OCI-LY7 (cell line): ENCODE measurements around the gene KDM3B. TPM values are rescaled to one million over a fixed set of nuclear protein-coding genes. Genes with fewer than 3 reads are reported as not detected.
"Not testable (repeated sequence)": the region's sequence is repeated elsewhere in the genome, so short reads cannot be mapped to it uniquely, and the experiment has no call there.

Experiments
- BruUV-seq: library from RNA; stranded (reverse); fragments of 400-500 nt; replicated peaks from 2 replicates; lab custom pipeline; 2021; lab: Mats Ljungman, UMichigan
- CTCF ChIA-PET: fragments of 300-600 bp; sonication (Branson Sonifier 250); formaldehyde crosslinking; loops from one replicate; lab custom pipeline; 2022; ENCODE audit warnings: antibody characterized with exemption; ENCODE audit not compliant: unreplicated experiment; lab: Charles Lee
- POLR2A ChIA-PET: fragments of 300-600 bp; sonication (Branson Sonifier 250); formaldehyde crosslinking; loops from one replicate; lab custom pipeline; 2022; ENCODE audit warnings: antibody characterized with exemption; lab: Charles Lee
- DNase-seq: peaks from one replicate; pipeline ENCODE4 v3.0.0-alpha.2; 2015; ENCODE audit warnings: low spot score
- H2AFZ ChIP-seq: fragments of 200-600 bp; sonication (generic), shearing (Covaris generic); 2 replicates; pipeline ENCODE4 v1.6.1; 2014; ENCODE audit warnings: mild to moderate bottlenecking, antibody characterized with exemption, low read length, moderate library complexity
- H3K27ac ChIP-seq: fragments of 200-600 bp; sonication (generic); 2 replicates; pipeline ENCODE4 v1.5.1; 2014; ENCODE audit warnings: mixed run types, low read depth, mild to moderate bottlenecking, moderate library complexity, low read length, inconsistent platforms; ENCODE audit not compliant: poor library complexity, severe bottlenecking
- H3K36me3 ChIP-seq: fragments of 200-600 bp; sonication (generic); 2 replicates; pipeline ENCODE4 v1.6.1; 2014; ENCODE audit warnings: mild to moderate bottlenecking, antibody characterized with exemption, low read length, moderate library complexity, mixed read lengths; ENCODE audit not compliant: insufficient read depth
- H3K4me1 ChIP-seq: fragments of 200-600 bp; sonication (generic); 2 replicates; pipeline ENCODE4 v1.5.1; 2014; ENCODE audit warnings: mild to moderate bottlenecking, low read length; ENCODE audit not compliant: insufficient read depth, poor library complexity, severe bottlenecking
- H3K4me2 ChIP-seq: fragments of 200-600 bp; sonication (generic); 2 replicates; pipeline ENCODE4 v1.6.1; 2014; ENCODE audit warnings: mild to moderate bottlenecking, low read length
- H3K4me3 ChIP-seq: fragments of 200-600 bp; sonication (generic); 2 replicates; pipeline ENCODE4 v1.5.1; 2014; ENCODE audit warnings: mild to moderate bottlenecking, low read depth, low read length; ENCODE audit not compliant: poor library complexity, severe bottlenecking
- H3K79me2 ChIP-seq: fragments of 200-600 bp; sonication (generic); 2 replicates; pipeline ENCODE4 v1.6.1; 2016; ENCODE audit warnings: low read depth, mild to moderate bottlenecking, low read length, moderate library complexity, mixed read lengths; ENCODE audit not compliant: insufficient read depth
- H3K9me2 ChIP-seq: fragments of 200-600 bp; sonication (generic); 2 replicates; pipeline ENCODE4 v1.6.1; 2016; ENCODE audit warnings: mild to moderate bottlenecking, low read length, mixed read lengths; ENCODE audit not compliant: insufficient read depth
- H3K9me3 ChIP-seq: fragments of 200-600 bp; sonication (generic); 2 replicates; pipeline ENCODE4 v1.6.1; 2014; ENCODE audit warnings: mild to moderate bottlenecking, mixed run types, low read length, mixed read lengths
- H4K20me1 ChIP-seq: fragments of 200-600 bp; sonication (generic); 2 replicates; pipeline ENCODE4 v1.6.1; 2014; ENCODE audit warnings: mild to moderate bottlenecking, antibody characterized with exemption, low read length, moderate library complexity, mixed read lengths; ENCODE audit not compliant: insufficient read depth
- CTCF ChIP-seq: fragments of 200-600 bp; sonication (generic); conservative IDR thresholded peaks from 2 replicates; pipeline ENCODE4 v1.5.1; 2014; ENCODE audit warnings: mild to moderate bottlenecking, antibody characterized with exemption, low read length, moderate library complexity, mixed read lengths
- EZH2phosphoT487 ChIP-seq: fragments of 200-600 bp; sonication (generic); IDR thresholded peaks from 2 replicates; pipeline ENCODE4 v1.6.1; 2018; ENCODE audit warnings: low read depth, borderline replicate concordance, mild to moderate bottlenecking, mixed run types, antibody characterized with exemption, low read length, moderate library complexity, mixed read lengths
- intact Hi-C: fragments of 100-400 bp; cut with micrococcal nuclease; formaldehyde crosslinking; loops from one replicate; pipeline ENCODE4 v1.10.0; 2022; ENCODE audit not compliant: unreplicated experiment
- total RNA-seq, 2 experiments: library from RNA; depleted of rRNA in 1 of 2; stranded (reverse); fragments of >200 nt in 1 of 2; shearing (Covaris generic) in 1 of 2; gene quantifications; 2 replicates each; pipeline ENCODE4 v1.2.3, GENCODE V29; 2014 to 2022

The KDM3B gene
- total RNA-seq, 2 experiments from 2014 or later: 51.1 to 64.8 TPM

- BruUV-seq: no TSS peak
- Histone ChIP-seq H3K4me2 (no peak overlapping the region), H2AFZ (no peak overlapping the region), H3K36me3 (peaks cover 67% of the 10 kb centered on the region), H3K27ac (no peak overlapping the region), H3K9me3 (no peaks in the 10 kb centered on the region), H4K20me1 (no peaks in the 10 kb centered on the region), H3K79me2 (no peaks in the 10 kb centered on the region), H3K9me2 (no peaks in the 10 kb centered on the region), H3K4me1 (no peaks in the 10 kb centered on the region), H3K4me3 (no peak overlapping the region)
- ChIA-PET POLR2A (no interaction called here), CTCF (no interaction called here)
- intact Hi-C loops: no loop called here
- TF ChIP-seq EZH2phosphoT487 (no peak), CTCF (no peak)
- DNase-seq: no peak
Observed at GRCh38 chr5:138389332-138389731, 36.8 kb downstream of the KDM3B start.

- H4K20me1 ChIP-seq, H3K4me2 ChIP-seq, H2AFZ ChIP-seq, intact Hi-C loops, H3K4me1 ChIP-seq, H3K9me2 ChIP-seq, H3K9me3 ChIP-seq, BruUV-seq, H3K27ac ChIP-seq, CTCF ChIA-PET, H3K79me2 ChIP-seq, H3K4me3 ChIP-seq, DNase-seq: not testable (repeated sequence)
- POLR2A ChIA-PET: interaction anchor here (0.6 kb wide), 1 partner anchor 60 kb away, joined by 4 read pairs; no protein-coding TSS in a partner anchor
- peaks cover 72% of the 10 kb centered on the region for H3K36me3 ChIP-seq
Observed at GRCh38 chr5:138389911-138390310, 37.4 kb downstream of the KDM3B start.

- Histone ChIP-seq H3K79me2 (no peaks in the 10 kb centered on the region), H3K9me2 (no peaks in the 10 kb centered on the region), H4K20me1 (no peaks in the 10 kb centered on the region), H2AFZ (no peak overlapping the region), H3K4me1 (no peaks in the 10 kb centered on the region), H3K9me3 (no peaks in the 10 kb centered on the region), H3K27ac (no peak overlapping the region), H3K4me2 (no peak overlapping the region), H3K4me3 (no peak overlapping the region), H3K36me3 (peaks cover 70% of the 10 kb centered on the region)
- no peak for TF ChIP-seq CTCF
- no peak for TF ChIP-seq EZH2phosphoT487
- no peak for DNase-seq
- CTCF ChIA-PET: no interaction called here
- intact Hi-C loops: no loop called here
- POLR2A ChIA-PET: interaction anchor here (0.6 kb wide), 1 partner anchor 8 kb away, joined by 3 read pairs; no protein-coding TSS in a partner anchor
- no TSS peak for BruUV-seq
Observed at GRCh38 chr5:138391859-138392386, 39.4 kb downstream of the KDM3B start.
